Measurements from ENCODE around the gene LDOC1.
A peak's percentile ranks its signal among the peaks of the same experiment; 100 is the strongest.

Gene LDOC1

DNA sequence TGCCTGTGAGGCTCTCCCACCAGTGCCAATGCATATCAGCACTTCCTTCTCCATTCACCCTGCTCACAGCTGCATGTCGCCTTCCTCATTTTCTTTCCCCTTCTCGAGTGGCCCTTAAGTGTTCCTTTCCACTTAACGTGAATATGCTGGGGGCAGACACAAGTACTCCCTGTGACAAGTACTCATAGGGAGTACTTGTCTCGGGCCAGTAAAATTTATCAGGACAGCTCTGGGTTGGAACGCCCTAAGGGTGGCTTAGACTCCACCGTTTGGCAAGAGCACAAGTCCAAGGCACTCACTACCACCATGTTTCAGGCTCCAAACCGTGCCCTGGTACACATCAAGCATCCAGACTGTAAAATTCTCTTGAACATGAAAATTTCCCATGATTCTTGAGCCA lies 3.9 kb upstream of the LDOC1 start:
- Histone ChIP-seq H2BK120ac (ENCODE audit: low read depth, low read length) (no peak overlapping the region), H3K9me3 (ENCODE audit: control insufficient read depth, low read length) (no peaks in the 10 kb centered on the region), H2AFZ (ENCODE audit: low read depth, low read length) (no peak overlapping the region), H3K27ac (ENCODE audit: low read length, poor library complexity, severe bottlenecking) (no peak overlapping the region), H3K18ac (ENCODE audit: low read depth in 1 of 2, low read length in 2 of 2) (no peak overlapping the region), H3K27me3 (ENCODE audit: control insufficient read depth in 1 of 2, insufficient read depth in 1 of 2, low read length in 2 of 2) (no peaks in the 10 kb centered on the region), H3K4ac (ENCODE audit: low read depth in 1 of 2, low read length in 2 of 2) (no peak overlapping the region), H4K8ac (ENCODE audit: low read length) (no peak overlapping the region), H2BK12ac (ENCODE audit: low read length in 2 of 2) (no peak overlapping the region), H3K9ac (ENCODE audit: low read length) (no peak overlapping the region), H3K4me1 (ENCODE audit: control insufficient read depth, insufficient read depth, low read depth, low read length) (no peaks in the 10 kb centered on the region), H3K4me3 (ENCODE audit: insufficient read depth in 1 of 2, low read depth in 1 of 2, low read length in 2 of 2) (no peak overlapping the region), H2BK15ac (ENCODE audit: low read depth, poor library complexity, severe bottlenecking) (no peak overlapping the region), H4K91ac (ENCODE audit: low read length) (no peak overlapping the region), H3K79me1 (replicated peaks; ENCODE audit: low read length, poor library complexity, severe bottlenecking) (no peaks in the 10 kb centered on the region), H3K36me3 (ENCODE audit: control insufficient read depth in 1 of 2, insufficient read depth in 2 of 2, low read depth in 1 of 2, low read length in 2 of 2) (no peaks in the 10 kb centered on the region), H3K23ac (ENCODE audit: low read length in 2 of 2) (no peak overlapping the region), H2BK5ac (ENCODE audit: low read depth, low read length, poor library complexity, severe bottlenecking) (no peak overlapping the region), H3K14ac (ENCODE audit: low read length in 2 of 2) (no peak overlapping the region), H2AK5ac (ENCODE audit: low read length, severe bottlenecking) (no peak overlapping the region), H3K4me2 (ENCODE audit: low read length, poor library complexity, severe bottlenecking) (no peak overlapping the region)
- no peak for DNase-seq
- WGBS: 79% methylated on average over 7 of the region's 7 CpGs

DNA sequence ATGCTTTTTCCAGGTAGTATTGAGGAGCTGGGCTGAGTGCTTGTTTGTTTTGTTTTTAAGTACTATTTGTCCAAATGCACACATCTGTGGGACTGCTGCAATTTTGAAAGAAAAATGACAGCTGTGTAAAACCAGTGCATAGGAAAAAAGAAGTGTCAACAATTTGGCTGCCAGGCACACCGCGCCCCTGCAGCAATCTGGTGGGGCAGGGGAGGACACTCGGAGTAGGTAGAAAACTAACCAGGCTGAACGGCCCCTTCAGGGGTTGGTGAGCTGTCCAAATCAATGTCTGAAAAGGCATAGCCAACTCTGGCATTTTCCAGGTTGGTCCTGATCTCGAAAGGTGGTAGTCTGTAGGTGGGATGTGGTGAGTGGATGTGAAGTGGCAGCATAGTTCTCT lies 1.1 kb downstream of the LDOC1 start:
- H3K4ac ChIP-seq (ENCODE audit: low read depth in 1 of 2, low read length in 2 of 2): no peak overlapping the region
- peaks cover 7% of the 10 kb centered on the region for H3K79me1 ChIP-seq (replicated peaks; ENCODE audit: low read length, poor library complexity, severe bottlenecking)
- H3K9me3 ChIP-seq (ENCODE audit: control insufficient read depth, low read length): no peaks in the 10 kb centered on the region
- H3K36me3 ChIP-seq (ENCODE audit: control insufficient read depth in 1 of 2, insufficient read depth in 2 of 2, low read depth in 1 of 2, low read length in 2 of 2): no peaks in the 10 kb centered on the region
- peak overlapping the region in 1 of 2 experiments; percentile 75 for H3K14ac ChIP-seq (ENCODE audit: low read length in 2 of 2)
- H3K23ac ChIP-seq (ENCODE audit: low read length in 2 of 2): no peak overlapping the region
- H3K9ac ChIP-seq (ENCODE audit: low read length): peak overlapping the region; percentile 91
- no peak overlapping the region for H2BK120ac ChIP-seq (ENCODE audit: low read depth, low read length)
- no peak overlapping the region for H4K91ac ChIP-seq (ENCODE audit: low read length)
- H3K27ac ChIP-seq (ENCODE audit: low read length, poor library complexity, severe bottlenecking): no peak overlapping the region
- peak overlapping the region; percentile 87 to 88 for H3K4me3 ChIP-seq (ENCODE audit: insufficient read depth in 1 of 2, low read depth in 1 of 2, low read length in 2 of 2)
- peaks cover 3% of the 10 kb centered on the region for H3K4me1 ChIP-seq (ENCODE audit: control insufficient read depth, insufficient read depth, low read depth, low read length)
- H2AK5ac ChIP-seq (ENCODE audit: low read length, severe bottlenecking): no peak overlapping the region
- DNase-seq: no peak
- H2AFZ ChIP-seq (ENCODE audit: low read depth, low read length): no peak overlapping the region
- H2BK5ac ChIP-seq (ENCODE audit: low read depth, low read length, poor library complexity, severe bottlenecking): no peak overlapping the region
- no peaks in the 10 kb centered on the region for H3K27me3 ChIP-seq (ENCODE audit: control insufficient read depth in 1 of 2, insufficient read depth in 1 of 2, low read length in 2 of 2)
- H3K18ac ChIP-seq (ENCODE audit: low read depth in 1 of 2, low read length in 2 of 2): no peak overlapping the region
- H2BK15ac ChIP-seq (ENCODE audit: low read depth, poor library complexity, severe bottlenecking): no peak overlapping the region
- no peak overlapping the region for H2BK12ac ChIP-seq (ENCODE audit: low read length in 2 of 2)
- 94% methylated on average over 5 of the region's 5 CpGs for WGBS
- peak overlapping the region; percentile 73 for H3K4me2 ChIP-seq (ENCODE audit: low read length, poor library complexity, severe bottlenecking)
- H4K8ac ChIP-seq (ENCODE audit: low read length): no peak overlapping the region

DNA sequence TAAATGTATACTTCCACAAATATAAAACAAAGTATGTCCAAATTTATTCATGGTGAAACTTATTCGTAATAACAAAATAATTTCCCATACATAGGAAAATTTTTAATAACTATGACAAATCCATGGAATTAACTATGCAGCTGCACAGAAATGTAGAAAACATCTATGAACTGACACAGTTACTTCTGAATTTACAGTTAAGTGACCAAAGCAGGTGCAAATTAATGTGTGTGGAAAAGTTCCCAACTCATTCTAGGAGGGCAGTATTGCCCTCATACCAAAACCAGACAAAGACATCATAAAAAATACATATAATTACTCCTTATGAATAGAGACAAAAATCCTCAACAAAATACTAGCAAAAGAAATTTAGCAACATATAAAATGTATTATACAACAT lies 12.5 kb downstream of the LDOC1 start:
- no peak overlapping the region for H3K23ac ChIP-seq (ENCODE audit: low read length in 2 of 2)
- H3K14ac ChIP-seq (ENCODE audit: low read length in 2 of 2): no peak overlapping the region
- no peak overlapping the region for H2BK5ac ChIP-seq (ENCODE audit: low read depth, low read length, poor library complexity, severe bottlenecking)
- H3K18ac ChIP-seq (ENCODE audit: low read depth in 1 of 2, low read length in 2 of 2): no peak overlapping the region
- no peak overlapping the region for H3K4me2 ChIP-seq (ENCODE audit: low read length, poor library complexity, severe bottlenecking)
- H3K27ac ChIP-seq (ENCODE audit: low read length, poor library complexity, severe bottlenecking): no peak overlapping the region
- no peaks in the 10 kb centered on the region for H3K4me1 ChIP-seq (ENCODE audit: control insufficient read depth, insufficient read depth, low read depth, low read length)
- no peak overlapping the region for H2BK15ac ChIP-seq (ENCODE audit: low read depth, poor library complexity, severe bottlenecking)
- H3K79me1 ChIP-seq (replicated peaks; ENCODE audit: low read length, poor library complexity, severe bottlenecking): no peaks in the 10 kb centered on the region
- no peak overlapping the region for H2BK120ac ChIP-seq (ENCODE audit: low read depth, low read length)
- no peak overlapping the region for H2AK5ac ChIP-seq (ENCODE audit: low read length, severe bottlenecking)
- H3K27me3 ChIP-seq (ENCODE audit: control insufficient read depth in 1 of 2, insufficient read depth in 1 of 2, low read length in 2 of 2): no peaks in the 10 kb centered on the region
- no peak overlapping the region for H3K4me3 ChIP-seq (ENCODE audit: insufficient read depth in 1 of 2, low read depth in 1 of 2, low read length in 2 of 2)
- WGBS: no CpG with 5 or more reads among the region's 1 CpG
- no peak overlapping the region for H3K9ac ChIP-seq (ENCODE audit: low read length)
- H2AFZ ChIP-seq (ENCODE audit: low read depth, low read length): no peak overlapping the region
- no peak overlapping the region for H4K91ac ChIP-seq (ENCODE audit: low read length)
- H3K4ac ChIP-seq (ENCODE audit: low read depth in 1 of 2, low read length in 2 of 2): no peak overlapping the region
- no peaks in the 10 kb centered on the region for H3K36me3 ChIP-seq (ENCODE audit: control insufficient read depth in 1 of 2, insufficient read depth in 2 of 2, low read depth in 1 of 2, low read length in 2 of 2)
- H3K9me3 ChIP-seq (ENCODE audit: control insufficient read depth, low read length): no peaks in the 10 kb centered on the region
- H2BK12ac ChIP-seq (ENCODE audit: low read length in 2 of 2): no peak overlapping the region
- no peak overlapping the region for H4K8ac ChIP-seq (ENCODE audit: low read length)
- no peak for DNase-seq

DNA sequence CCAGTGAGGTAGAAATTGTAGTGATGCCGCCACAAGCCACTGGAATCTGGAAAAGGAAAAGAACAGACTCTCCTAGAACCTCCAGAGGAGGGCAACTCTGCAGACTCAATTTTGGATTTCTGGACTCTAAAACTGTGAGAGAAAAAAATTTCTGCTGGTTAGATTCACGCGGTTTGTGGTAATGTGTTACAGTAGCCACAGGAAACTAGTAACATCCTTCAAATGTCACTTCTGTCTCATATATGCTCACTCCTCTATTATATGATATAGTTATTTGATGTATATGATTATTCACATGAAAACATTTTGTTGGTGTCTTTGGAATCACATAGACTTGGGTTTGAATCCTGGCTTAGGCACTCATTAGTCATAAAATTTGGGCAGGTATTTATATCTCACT lies 18.8 kb downstream of the LDOC1 start:
- Histone ChIP-seq H3K79me1 (replicated peaks; ENCODE audit: low read length, poor library complexity, severe bottlenecking) (no peaks in the 10 kb centered on the region), H3K4me2 (ENCODE audit: low read length, poor library complexity, severe bottlenecking) (no peak overlapping the region), H3K27me3 (ENCODE audit: control insufficient read depth in 1 of 2, insufficient read depth in 1 of 2, low read length in 2 of 2) (no peaks in the 10 kb centered on the region), H3K18ac (ENCODE audit: low read depth in 1 of 2, low read length in 2 of 2) (no peak overlapping the region), H4K91ac (ENCODE audit: low read length) (no peak overlapping the region), H3K14ac (ENCODE audit: low read length in 2 of 2) (no peak overlapping the region), H2AFZ (ENCODE audit: low read depth, low read length) (no peak overlapping the region), H2BK12ac (ENCODE audit: low read length in 2 of 2) (no peak overlapping the region), H3K4ac (ENCODE audit: low read depth in 1 of 2, low read length in 2 of 2) (no peak overlapping the region), H2BK15ac (ENCODE audit: low read depth, poor library complexity, severe bottlenecking) (no peak overlapping the region), H3K23ac (ENCODE audit: low read length in 2 of 2) (no peak overlapping the region), H3K4me1 (ENCODE audit: control insufficient read depth, insufficient read depth, low read depth, low read length) (no peaks in the 10 kb centered on the region), H4K8ac (ENCODE audit: low read length) (no peak overlapping the region), H3K4me3 (ENCODE audit: insufficient read depth in 1 of 2, low read depth in 1 of 2, low read length in 2 of 2) (no peak overlapping the region), H3K9ac (ENCODE audit: low read length) (no peak overlapping the region), H2AK5ac (ENCODE audit: low read length, severe bottlenecking) (no peak overlapping the region), H2BK120ac (ENCODE audit: low read depth, low read length) (no peak overlapping the region), H3K27ac (ENCODE audit: low read length, poor library complexity, severe bottlenecking) (no peak overlapping the region), H3K9me3 (ENCODE audit: control insufficient read depth, low read length) (peaks cover 7% of the 10 kb centered on the region), H3K36me3 (ENCODE audit: control insufficient read depth in 1 of 2, insufficient read depth in 2 of 2, low read depth in 1 of 2, low read length in 2 of 2) (no peaks in the 10 kb centered on the region), H2BK5ac (ENCODE audit: low read depth, low read length, poor library complexity, severe bottlenecking) (no peak overlapping the region)
- 90% methylated on average over 1 of the region's 3 CpGs for WGBS
- DNase-seq: no peak

Measured in mesenchymal stem cell (in vitro differentiated cells and primary cell).